ENCODE measurements around the gene CDK14. TPM values are rescaled to one million over a fixed set of nuclear protein-coding genes. Genes with fewer than 3 reads are reported as not detected.
"Not testable (repeated sequence)": the region's sequence is repeated elsewhere in the genome, so short reads cannot be mapped to it uniquely, and the experiment has no call there.

CDK14 gene
- total and polyA plus RNA-seq, 5 donors from 2014 or later = 0.58 to 4.0 (median 2.3) TPM

- DNase-seq (no peak), ATAC-seq (ENCODE audit: low read depth in 2 of 2) (no peak)
- Mint-ChIP-seq H3K27me3 (no peaks in the 10 kb centered on the region), H3K27ac (no peak overlapping the region), H3K9me3 (peaks cover 0 to 4% (median 0%) of the 10 kb centered on the region in 7 donors), H3K4me3 (no peak overlapping the region), H3K36me3 (peaks cover 3% of the 10 kb centered on the region), H3K4me1 (no peaks in the 10 kb centered on the region)
- Histone ChIP-seq H3K27ac (ENCODE audit: insufficient read depth, low read length, poor library complexity, severe bottlenecking) (no peak overlapping the region), H3K27me3 (ENCODE audit: control insufficient read depth, insufficient read depth, low read length) (no peaks in the 10 kb centered on the region), H3K4me3 (ENCODE audit: low read depth, low read length) (no peak overlapping the region), H3K4me1 (ENCODE audit: control insufficient read depth, insufficient read depth, low read length, poor library complexity, severe bottlenecking) (no peaks in the 10 kb centered on the region), H3K36me3 (ENCODE audit: control insufficient read depth, insufficient read depth, low read length) (no peaks in the 10 kb centered on the region), H3K9me3 (ENCODE audit: control insufficient read depth in 2 of 2, low read length in 2 of 2) (no peaks in the 10 kb centered on the region)
Observed at GRCh38 chr7:90923541-90923997, 327.4 kb downstream of the CDK14 start.

GRCh38 chr7:90928700-90929424 is 332.7 kb downstream of the CDK14 start:
- H3K9me3 Mint-ChIP-seq; H3K27me3 Mint-ChIP-seq; H3K9me3 ChIP-seq (ENCODE audit: control insufficient read depth in 2 of 2, low read length in 2 of 2); H3K4me1 ChIP-seq (ENCODE audit: control insufficient read depth, insufficient read depth, low read length, poor library complexity, severe bottlenecking); ATAC-seq (ENCODE audit: low read depth in 2 of 2); H3K36me3 Mint-ChIP-seq; H3K36me3 ChIP-seq (ENCODE audit: control insufficient read depth, insufficient read depth, low read length); H3K27me3 ChIP-seq (ENCODE audit: control insufficient read depth, insufficient read depth, low read length); H3K27ac ChIP-seq (ENCODE audit: insufficient read depth, low read length, poor library complexity, severe bottlenecking); H3K4me1 Mint-ChIP-seq: not testable (repeated sequence)
- H3K4me3 Mint-ChIP-seq = peak overlapping the region in 3 of 4 donors; percentile 50 to 82 (median 61)
- H3K27ac Mint-ChIP-seq = peak overlapping the region in 1 of 3 donors; percentile 75
- peak overlapping the region; percentile 41 for H3K4me3 ChIP-seq (ENCODE audit: low read depth, low read length)
- peak in 2 of 3 donors; percentile 13 to 49 for DNase-seq

DNA sequence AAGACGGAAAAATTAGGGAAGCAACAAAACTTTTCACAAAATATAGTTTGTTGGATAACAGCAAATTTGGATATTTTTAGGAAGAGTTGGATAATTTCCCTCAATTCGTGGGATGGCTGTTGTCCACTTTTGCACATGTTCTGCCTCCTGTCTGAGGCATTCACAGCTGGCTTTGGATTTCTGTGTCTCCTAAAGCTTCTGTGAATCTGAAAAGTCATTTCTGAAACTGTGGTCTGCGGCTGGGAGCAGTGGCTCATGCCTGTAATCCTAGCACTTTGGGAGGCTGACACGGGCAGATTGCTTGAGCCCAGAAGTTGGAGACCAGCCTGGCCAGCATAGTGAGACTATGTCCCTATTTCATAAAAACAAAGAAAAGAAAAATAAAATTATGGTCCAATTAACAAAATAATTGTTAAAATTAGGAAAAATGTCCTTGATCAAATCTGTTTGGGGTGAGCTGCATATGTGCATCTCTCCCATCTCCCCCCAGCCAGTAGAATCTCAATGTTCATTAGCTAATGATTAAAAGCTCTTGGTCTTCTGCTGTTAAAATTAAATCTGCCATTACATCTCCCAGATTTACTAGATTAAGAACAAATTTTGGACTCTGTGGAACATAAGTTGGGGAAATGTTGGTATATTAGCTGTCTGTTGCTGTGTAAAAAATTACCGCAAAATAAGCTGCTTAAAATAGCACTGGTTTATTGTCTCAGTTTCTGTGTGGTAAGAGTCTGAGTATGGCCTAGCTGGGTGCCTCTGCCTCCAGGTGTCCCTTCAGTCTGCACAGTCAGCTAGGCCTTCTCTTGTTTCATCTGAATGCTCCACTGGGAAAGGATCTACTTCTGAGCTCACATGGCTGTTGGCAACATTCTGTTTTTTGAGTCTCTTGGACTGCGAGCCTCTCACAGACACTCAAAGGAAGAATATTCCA is 336.1 kb downstream of the CDK14 start:
- Mint-ChIP-seq H3K27ac (no peak overlapping the region), H3K4me3 (no peak overlapping the region), H3K4me1 (peaks cover 0 to 6% (median 0%) of the 10 kb centered on the region in 4 donors), H3K36me3 (no peaks in the 10 kb centered on the region), H3K27me3 (no peaks in the 10 kb centered on the region), H3K9me3 (peaks cover 0 to 5% (median 0%) of the 10 kb centered on the region in 7 donors)
- Histone ChIP-seq H3K27ac (ENCODE audit: insufficient read depth, low read length, poor library complexity, severe bottlenecking) (no peak overlapping the region), H3K4me1 (ENCODE audit: control insufficient read depth, insufficient read depth, low read length, poor library complexity, severe bottlenecking) (no peaks in the 10 kb centered on the region), H3K9me3 (ENCODE audit: control insufficient read depth in 2 of 2, low read length in 2 of 2) (no peaks in the 10 kb centered on the region), H3K27me3 (ENCODE audit: control insufficient read depth, insufficient read depth, low read length) (no peaks in the 10 kb centered on the region), H3K36me3 (ENCODE audit: control insufficient read depth, insufficient read depth, low read length) (no peaks in the 10 kb centered on the region), H3K4me3 (ENCODE audit: low read depth, low read length) (no peak overlapping the region)
- ATAC-seq (ENCODE audit: low read depth in 2 of 2) (no peak), DNase-seq (no peak)

DNA sequence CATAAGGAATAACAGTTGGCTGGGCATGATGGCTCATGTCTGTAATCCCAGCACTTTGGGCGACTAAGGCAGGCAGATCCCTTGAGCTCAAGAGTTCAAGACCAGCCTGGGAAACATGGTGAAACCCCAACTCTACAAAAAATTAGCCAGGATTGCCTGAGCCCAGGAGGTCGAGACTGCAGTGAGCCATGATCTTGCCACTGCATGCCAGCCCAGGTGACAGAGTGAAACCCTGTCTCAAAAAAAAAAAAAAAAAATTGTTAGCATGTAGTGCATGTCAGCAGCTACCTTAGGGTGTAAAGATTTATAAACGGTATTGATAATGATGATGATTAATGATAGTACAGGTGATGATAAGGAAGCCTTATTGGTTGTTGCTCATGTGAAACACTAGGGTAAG is 336.9 kb downstream of the CDK14 start:
- no peaks in the 10 kb centered on the region for H3K9me3 ChIP-seq (ENCODE audit: control insufficient read depth in 2 of 2, low read length in 2 of 2)
- Mint-ChIP-seq H3K4me3 (no peak overlapping the region), H3K4me1 (peaks cover 0 to 6% (median 0%) of the 10 kb centered on the region in 4 donors), H3K27ac (no peak overlapping the region), H3K36me3 (no peaks in the 10 kb centered on the region), H3K9me3 (peaks cover 0 to 5% (median 0%) of the 10 kb centered on the region in 7 donors), H3K27me3 (no peaks in the 10 kb centered on the region)
- no peaks in the 10 kb centered on the region for H3K27me3 ChIP-seq (ENCODE audit: control insufficient read depth, insufficient read depth, low read length)
- H3K4me1 ChIP-seq (ENCODE audit: control insufficient read depth, insufficient read depth, low read length, poor library complexity, severe bottlenecking) = no peaks in the 10 kb centered on the region
- H3K36me3 ChIP-seq (ENCODE audit: control insufficient read depth, insufficient read depth, low read length) = no peaks in the 10 kb centered on the region
- ATAC-seq (ENCODE audit: low read depth in 2 of 2) = no peak
- no peak overlapping the region for H3K27ac ChIP-seq (ENCODE audit: insufficient read depth, low read length, poor library complexity, severe bottlenecking)
- no peak for DNase-seq
- H3K4me3 ChIP-seq (ENCODE audit: low read depth, low read length) = no peak overlapping the region

DNA sequence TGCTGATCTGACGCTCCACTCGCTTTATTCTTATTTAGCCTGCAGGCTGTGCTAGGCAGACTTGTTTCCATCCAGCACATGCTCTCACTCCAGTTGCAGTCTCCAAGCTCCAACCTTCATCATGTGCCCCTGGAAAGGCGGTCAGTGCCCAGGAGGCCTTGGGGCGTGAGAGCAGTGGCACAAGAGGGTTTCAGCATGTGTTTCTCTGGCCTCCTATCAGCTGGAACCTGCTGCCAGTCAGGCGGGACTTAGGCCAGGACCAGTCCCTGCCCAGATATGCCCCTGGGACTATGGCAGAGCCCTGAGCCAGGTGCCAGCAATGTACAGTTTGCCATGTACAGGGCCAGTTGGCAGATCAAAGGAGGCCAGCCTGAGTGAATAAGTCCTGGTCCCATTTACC is 337.9 kb downstream of the CDK14 start:
- H3K27me3 Mint-ChIP-seq = no peaks in the 10 kb centered on the region
- Histone ChIP-seq H3K9me3 (ENCODE audit: control insufficient read depth in 2 of 2, low read length in 2 of 2) (no peaks in the 10 kb centered on the region), H3K27ac (ENCODE audit: insufficient read depth, low read length, poor library complexity, severe bottlenecking) (no peak overlapping the region), H3K4me3 (ENCODE audit: low read depth, low read length) (no peak overlapping the region), H3K36me3 (ENCODE audit: control insufficient read depth, insufficient read depth, low read length) (no peaks in the 10 kb centered on the region), H3K4me1 (ENCODE audit: control insufficient read depth, insufficient read depth, low read length, poor library complexity, severe bottlenecking) (no peaks in the 10 kb centered on the region), H3K27me3 (ENCODE audit: control insufficient read depth, insufficient read depth, low read length) (no peaks in the 10 kb centered on the region)
- peaks cover 0 to 8% (median 0%) of the 10 kb centered on the region in 7 donors for H3K9me3 Mint-ChIP-seq
- no peak overlapping the region for H3K27ac Mint-ChIP-seq
- H3K36me3 Mint-ChIP-seq = no peaks in the 10 kb centered on the region
- no peak overlapping the region for H3K4me3 Mint-ChIP-seq
- ATAC-seq (ENCODE audit: low read depth in 2 of 2) = no peak
- DNase-seq = no peak
- H3K4me1 Mint-ChIP-seq = peaks cover 0 to 3% (median 0%) of the 10 kb centered on the region in 4 donors

GRCh38 chr7:90938371-90938770 is 342.2 kb downstream of the CDK14 start:
- Histone ChIP-seq H3K4me3 (ENCODE audit: low read depth, low read length) (no peak overlapping the region), H3K27ac (ENCODE audit: insufficient read depth, low read length, poor library complexity, severe bottlenecking) (no peak overlapping the region), H3K27me3 (ENCODE audit: control insufficient read depth, insufficient read depth, low read length) (no peaks in the 10 kb centered on the region), H3K4me1 (ENCODE audit: control insufficient read depth, insufficient read depth, low read length, poor library complexity, severe bottlenecking) (no peaks in the 10 kb centered on the region), H3K9me3 (ENCODE audit: control insufficient read depth in 2 of 2, low read length in 2 of 2) (no peaks in the 10 kb centered on the region), H3K36me3 (ENCODE audit: control insufficient read depth, insufficient read depth, low read length) (no peaks in the 10 kb centered on the region)
- H3K27ac Mint-ChIP-seq = no peak overlapping the region
- DNase-seq = no peak
- H3K36me3 Mint-ChIP-seq = no peaks in the 10 kb centered on the region
- H3K9me3 Mint-ChIP-seq = peaks cover 0 to 8% (median 0%) of the 10 kb centered on the region in 7 donors
- H3K4me1 Mint-ChIP-seq = no peaks in the 10 kb centered on the region
- H3K4me3 Mint-ChIP-seq = no peak overlapping the region
- no peaks in the 10 kb centered on the region for H3K27me3 Mint-ChIP-seq
- ATAC-seq (ENCODE audit: low read depth in 2 of 2) = no peak

- H3K36me3 Mint-ChIP-seq = no peaks in the 10 kb centered on the region
- peaks cover 0 to 5% (median 0%) of the 10 kb centered on the region in 7 donors for H3K9me3 Mint-ChIP-seq
Observed at GRCh38 chr7:90939666-90940065, 343.5 kb downstream of the CDK14 start.

More at GRCh38 chr7:90939666-90940065, 343.5 kb downstream of the CDK14 start:
- Histone ChIP-seq H3K36me3 (ENCODE audit: control insufficient read depth, insufficient read depth, low read length) (no peaks in the 10 kb centered on the region), H3K27me3 (ENCODE audit: control insufficient read depth, insufficient read depth, low read length) (no peaks in the 10 kb centered on the region), H3K9me3 (ENCODE audit: control insufficient read depth in 2 of 2, low read length in 2 of 2) (no peaks in the 10 kb centered on the region), H3K4me1 (ENCODE audit: control insufficient read depth, insufficient read depth, low read length, poor library complexity, severe bottlenecking) (no peaks in the 10 kb centered on the region), H3K27ac (ENCODE audit: insufficient read depth, low read length, poor library complexity, severe bottlenecking) (no peak overlapping the region), H3K4me3 (ENCODE audit: low read depth, low read length) (no peak overlapping the region)
- no peak overlapping the region for H3K27ac Mint-ChIP-seq
- DNase-seq (no peak), ATAC-seq (ENCODE audit: low read depth in 2 of 2) (no peak)
- H3K4me3 Mint-ChIP-seq = no peak overlapping the region
- H3K27me3 Mint-ChIP-seq = no peaks in the 10 kb centered on the region
- no peaks in the 10 kb centered on the region for H3K4me1 Mint-ChIP-seq
